ENCODE measurements around the gene PPARGC1A. TPM values are rescaled to one million over a fixed set of nuclear protein-coding genes. Genes with fewer than 3 reads are reported as not detected.

Gene PPARGC1A
- total RNA-seq, 1 experiment from 2014 or later, result 1.9 TPM

DNA sequence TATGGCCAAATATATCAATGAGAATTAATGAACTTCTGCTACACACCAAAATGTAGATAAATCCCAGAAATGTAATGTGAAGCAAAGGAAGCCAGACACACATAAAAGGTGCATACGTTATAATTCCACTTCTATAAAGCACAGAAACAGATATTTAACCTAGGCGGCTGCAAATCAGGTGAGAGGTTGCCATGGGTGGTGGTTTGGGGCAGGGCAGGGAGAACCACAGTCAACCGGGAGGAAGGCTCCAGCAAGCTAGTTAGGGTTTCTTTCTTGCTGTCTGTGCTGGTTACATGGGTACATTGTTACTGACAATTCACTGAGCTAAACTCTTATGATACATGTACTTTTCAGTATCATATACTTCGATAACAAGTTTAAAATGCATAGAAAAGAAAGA, 9.7 kb upstream of the PPARGC1A start (continued):
- no peak for TF ChIP-seq SMAD4 (CRISPR knock-in tag; IDR thresholded peaks at IDR 0.05)

- DNase-seq (ENCODE audit: low spot score), result no peak
- Mint-ChIP-seq H3K27me3 (ENCODE audit: low read depth) (no peaks in the 10 kb centered on the region), H3K27ac (no peak overlapping the region), H3K4me3 (no peak overlapping the region), H3K36me3 (no peaks in the 10 kb centered on the region), H3K4me1 (peaks cover 5% of the 10 kb centered on the region), H3K9me3 (0 out of 2 replicates have a peak, but pooled peaks cover 5% of the 10 kb centered on the region)
- ChIA-PET CTCF (no interaction called here), POLR2A (no interaction called here)
- no peak for ATAC-seq
- no peak for TF ChIP-seq NR1H2 (CRISPR knock-in tag; IDR thresholded peaks at IDR 0.05)
Observed at GRCh38 chr4:23897564-23898109, 7.8 kb upstream of the PPARGC1A start.

- 0 out of 2 replicates have a peak, but pooled peaks cover 5% of the 10 kb centered on the region for H3K9me3 Mint-ChIP-seq
- H3K4me1 Mint-ChIP-seq, result peaks cover 28% of the 10 kb centered on the region
- ChIA-PET POLR2A (no interaction called here), CTCF (no interaction called here)
- H3K27ac Mint-ChIP-seq, result no peak overlapping the region
- H3K4me3 Mint-ChIP-seq, result no peak overlapping the region
- H3K36me3 Mint-ChIP-seq, result no peaks in the 10 kb centered on the region
- ATAC-seq (no peak), DNase-seq (ENCODE audit: low spot score) (no peak)
- H3K27me3 Mint-ChIP-seq (ENCODE audit: low read depth), result peaks cover 10% of the 10 kb centered on the region
- TF ChIP-seq KAT7 (CRISPR knock-in tag; IDR thresholded peaks at IDR 0.05; ENCODE audit: borderline replicate concordance) (no peak), JUN (CRISPR knock-in tag; IDR thresholded peaks at IDR 0.05) (no peak), ZNF232 (CRISPR knock-in tag; IDR thresholded peaks at IDR 0.05) (no peak), ELF4 (CRISPR knock-in tag; IDR thresholded peaks at IDR 0.05; ENCODE audit: low read depth) (no peak), ZNF138 (CRISPR knock-in tag; conservative IDR thresholded peaks at IDR 0.05) (no peak), ESRRA (CRISPR knock-in tag; IDR thresholded peaks at IDR 0.05; ENCODE audit: borderline replicate concordance) (no peak), ZNF263 (CRISPR knock-in tag; IDR thresholded peaks at IDR 0.05; ENCODE audit: low read depth) (no peak), MAX (CRISPR knock-in tag; IDR thresholded peaks at IDR 0.05) (no peak), ZNF416 (CRISPR knock-in tag; IDR thresholded peaks at IDR 0.05) (no peak), CREM (CRISPR knock-in tag; IDR thresholded peaks at IDR 0.05) (no peak), NFATC4 (CRISPR knock-in tag; IDR thresholded peaks at IDR 0.05) (no peak)
- TF ChIP-seq, protein P1, sequence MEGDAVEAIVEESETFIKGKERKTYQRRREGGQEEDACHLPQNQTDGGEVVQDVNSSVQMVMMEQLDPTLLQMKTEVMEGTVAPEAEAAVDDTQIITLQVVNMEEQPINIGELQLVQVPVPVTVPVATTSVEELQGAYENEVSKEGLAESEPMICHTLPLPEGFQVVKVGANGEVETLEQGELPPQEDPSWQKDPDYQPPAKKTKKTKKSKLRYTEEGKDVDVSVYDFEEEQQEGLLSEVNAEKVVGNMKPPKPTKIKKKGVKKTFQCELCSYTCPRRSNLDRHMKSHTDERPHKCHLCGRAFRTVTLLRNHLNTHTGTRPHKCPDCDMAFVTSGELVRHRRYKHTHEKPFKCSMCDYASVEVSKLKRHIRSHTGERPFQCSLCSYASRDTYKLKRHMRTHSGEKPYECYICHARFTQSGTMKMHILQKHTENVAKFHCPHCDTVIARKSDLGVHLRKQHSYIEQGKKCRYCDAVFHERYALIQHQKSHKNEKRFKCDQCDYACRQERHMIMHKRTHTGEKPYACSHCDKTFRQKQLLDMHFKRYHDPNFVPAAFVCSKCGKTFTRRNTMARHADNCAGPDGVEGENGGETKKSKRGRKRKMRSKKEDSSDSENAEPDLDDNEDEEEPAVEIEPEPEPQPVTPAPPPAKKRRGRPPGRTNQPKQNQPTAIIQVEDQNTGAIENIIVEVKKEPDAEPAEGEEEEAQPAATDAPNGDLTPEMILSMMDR (IDR thresholded peaks at IDR 0.05), result no peak
- TF ChIP-seq, protein P2, sequence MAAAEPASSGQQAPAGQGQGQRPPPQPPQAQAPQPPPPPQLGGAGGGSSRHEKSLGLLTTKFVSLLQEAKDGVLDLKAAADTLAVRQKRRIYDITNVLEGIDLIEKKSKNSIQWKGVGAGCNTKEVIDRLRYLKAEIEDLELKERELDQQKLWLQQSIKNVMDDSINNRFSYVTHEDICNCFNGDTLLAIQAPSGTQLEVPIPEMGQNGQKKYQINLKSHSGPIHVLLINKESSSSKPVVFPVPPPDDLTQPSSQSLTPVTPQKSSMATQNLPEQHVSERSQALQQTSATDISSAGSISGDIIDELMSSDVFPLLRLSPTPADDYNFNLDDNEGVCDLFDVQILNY (CRISPR knock-in tag; IDR thresholded peaks at IDR 0.05), result no peak
- TF ChIP-seq, protein P3, sequence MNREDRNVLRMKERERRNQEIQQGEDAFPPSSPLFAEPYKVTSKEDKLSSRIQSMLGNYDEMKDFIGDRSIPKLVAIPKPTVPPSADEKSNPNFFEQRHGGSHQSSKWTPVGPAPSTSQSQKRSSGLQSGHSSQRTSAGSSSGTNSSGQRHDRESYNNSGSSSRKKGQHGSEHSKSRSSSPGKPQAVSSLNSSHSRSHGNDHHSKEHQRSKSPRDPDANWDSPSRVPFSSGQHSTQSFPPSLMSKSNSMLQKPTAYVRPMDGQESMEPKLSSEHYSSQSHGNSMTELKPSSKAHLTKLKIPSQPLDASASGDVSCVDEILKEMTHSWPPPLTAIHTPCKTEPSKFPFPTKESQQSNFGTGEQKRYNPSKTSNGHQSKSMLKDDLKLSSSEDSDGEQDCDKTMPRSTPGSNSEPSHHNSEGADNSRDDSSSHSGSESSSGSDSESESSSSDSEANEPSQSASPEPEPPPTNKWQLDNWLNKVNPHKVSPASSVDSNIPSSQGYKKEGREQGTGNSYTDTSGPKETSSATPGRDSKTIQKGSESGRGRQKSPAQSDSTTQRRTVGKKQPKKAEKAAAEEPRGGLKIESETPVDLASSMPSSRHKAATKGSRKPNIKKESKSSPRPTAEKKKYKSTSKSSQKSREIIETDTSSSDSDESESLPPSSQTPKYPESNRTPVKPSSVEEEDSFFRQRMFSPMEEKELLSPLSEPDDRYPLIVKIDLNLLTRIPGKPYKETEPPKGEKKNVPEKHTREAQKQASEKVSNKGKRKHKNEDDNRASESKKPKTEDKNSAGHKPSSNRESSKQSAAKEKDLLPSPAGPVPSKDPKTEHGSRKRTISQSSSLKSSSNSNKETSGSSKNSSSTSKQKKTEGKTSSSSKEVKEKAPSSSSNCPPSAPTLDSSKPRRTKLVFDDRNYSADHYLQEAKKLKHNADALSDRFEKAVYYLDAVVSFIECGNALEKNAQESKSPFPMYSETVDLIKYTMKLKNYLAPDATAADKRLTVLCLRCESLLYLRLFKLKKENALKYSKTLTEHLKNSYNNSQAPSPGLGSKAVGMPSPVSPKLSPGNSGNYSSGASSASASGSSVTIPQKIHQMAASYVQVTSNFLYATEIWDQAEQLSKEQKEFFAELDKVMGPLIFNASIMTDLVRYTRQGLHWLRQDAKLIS (CRISPR knock-in tag; IDR thresholded peaks at IDR 0.05; ENCODE audit: borderline replicate concordance), result no peak
Observed at GRCh38 chr4:23894021-23894420, 4.2 kb upstream of the PPARGC1A start.
